Osteoblast (primary cell): Measurements from ENCODE around the gene HHIPL1. TPM values are rescaled to one million over a fixed set of nuclear protein-coding genes. Genes with fewer than 3 reads are reported as not detected.
"Not testable (repeated sequence)": the region's sequence is repeated elsewhere in the genome, so short reads cannot be mapped to it uniquely, and the experiment has no call there.

ENCODE experiments used
- DNase-seq: peaks from one replicate; pipeline ENCODE4 v3.0.0; 2011; ENCODE audit warnings: low spot score, mixed read lengths; ENCODE audit not compliant: insufficient read length; ENCODE audit errors: missing footprints
- H2AFZ ChIP-seq: 2 replicates; pipeline ENCODE4 v1.6.0; 2011; ENCODE audit warnings: mild to moderate bottlenecking, low read length
- H3K27ac ChIP-seq: 2 replicates; pipeline ENCODE4 v1.5.1; 2011; ENCODE audit warnings: mild to moderate bottlenecking, low read depth, low read length, moderate library complexity
- H3K27me3 ChIP-seq: 2 replicates; pipeline ENCODE4 v1.6.0; 2012; ENCODE audit warnings: mild to moderate bottlenecking, control low read depth, inconsistent platforms, low read length, moderate library complexity; ENCODE audit not compliant: insufficient read depth
- H3K36me3 ChIP-seq: 2 replicates; pipeline ENCODE4 v1.5.1; 2011; ENCODE audit warnings: mild to moderate bottlenecking, low read length, control low read depth, moderate library complexity; ENCODE audit not compliant: insufficient read depth
- H3K4me1 ChIP-seq: 2 replicates; pipeline ENCODE4 v1.5.1; 2011; ENCODE audit warnings: mild to moderate bottlenecking, low read length, control low read depth, moderate library complexity; ENCODE audit not compliant: insufficient read depth
- H3K4me2 ChIP-seq: 2 replicates; pipeline ENCODE4 v1.6.0; 2011; ENCODE audit warnings: mild to moderate bottlenecking, low read length; ENCODE audit not compliant: insufficient read depth
- H3K4me3 ChIP-seq: fragments of 200-600 bp; sonication (generic); 3 replicates; pipeline ENCODE4 v1.5.1; 2012; ENCODE audit warnings: mild to moderate bottlenecking, low read length, inconsistent platforms; ENCODE audit not compliant: insufficient read depth
- H3K79me2 ChIP-seq: 2 replicates; pipeline ENCODE4 v1.6.0; 2012; ENCODE audit warnings: mild to moderate bottlenecking, low read length, control low read depth, inconsistent platforms; ENCODE audit not compliant: insufficient read depth
- H3K9me3 ChIP-seq: 2 replicates; pipeline ENCODE4 v1.5.1; 2011; ENCODE audit warnings: low read depth, low read length, control low read depth
- H4K20me1 ChIP-seq: 2 replicates; pipeline ENCODE4 v1.6.0; 2012; ENCODE audit warnings: mild to moderate bottlenecking, low read length, control low read depth; ENCODE audit not compliant: insufficient read depth
- CTCF ChIP-seq: IDR thresholded peaks from 2 replicates; pipeline ENCODE4 v1.5.1; 2011; ENCODE audit warnings: mild to moderate bottlenecking, low read depth, low read length, moderate library complexity; ENCODE audit errors: extremely low read depth
- total RNA-seq: library from RNA; depleted of rRNA; stranded (reverse); fragments of >200 nt; gene quantifications from 2 replicates; pipeline ENCODE4 v1.2.3, GENCODE V29; 2012

Gene HHIPL1
- total RNA-seq, 1 donor: 12.3 TPM

- no peaks in the 10 kb centered on the region for H3K79me2 ChIP-seq
- no peaks in the 10 kb centered on the region for H3K36me3 ChIP-seq
- H3K27ac ChIP-seq: no peak overlapping the region
- no peaks in the 10 kb centered on the region for H4K20me1 ChIP-seq
- H3K4me1 ChIP-seq: no peaks in the 10 kb centered on the region
- DNase-seq: peak; percentile 52
- H3K4me2 ChIP-seq: no peak overlapping the region
- no peak for TF ChIP-seq CTCF
- no peak overlapping the region for H2AFZ ChIP-seq
- H3K27me3 ChIP-seq: no peaks in the 10 kb centered on the region
- H3K9me3 ChIP-seq: no peaks in the 10 kb centered on the region
- no peak overlapping the region for H3K4me3 ChIP-seq
Observed at GRCh38 chr14:99635116-99635515, 9.8 kb upstream of the HHIPL1 start.

- DNase-seq: no peak
- no peak overlapping the region for H3K27ac ChIP-seq
- H3K27me3 ChIP-seq: no peaks in the 10 kb centered on the region
- no peak overlapping the region for H2AFZ ChIP-seq
- H4K20me1 ChIP-seq: no peaks in the 10 kb centered on the region
- H3K36me3 ChIP-seq: no peaks in the 10 kb centered on the region
- no peaks in the 10 kb centered on the region for H3K9me3 ChIP-seq
- no peaks in the 10 kb centered on the region for H3K79me2 ChIP-seq
- no peak overlapping the region for H3K4me2 ChIP-seq
- H3K4me1 ChIP-seq: no peaks in the 10 kb centered on the region
- no peak overlapping the region for H3K4me3 ChIP-seq
- TF ChIP-seq CTCF: no peak
Observed at GRCh38 chr14:99636487-99636886, 8.4 kb upstream of the HHIPL1 start.

- no peak for TF ChIP-seq CTCF
- DNase-seq: peak; percentile 30
Observed at GRCh38 chr14:99637624-99638023, 7.3 kb upstream of the HHIPL1 start.

GRCh38 chr14:99642771-99643170 lies 2.2 kb upstream of the HHIPL1 start:
- H2AFZ ChIP-seq, H3K4me2 ChIP-seq, H3K27me3 ChIP-seq, H3K36me3 ChIP-seq, H3K4me1 ChIP-seq, H3K9me3 ChIP-seq, H3K27ac ChIP-seq, H3K4me3 ChIP-seq, H4K20me1 ChIP-seq, H3K79me2 ChIP-seq: not testable (repeated sequence)
- DNase-seq: peak; percentile 84

More at GRCh38 chr14:99637624-99638023, 7.3 kb upstream of the HHIPL1 start:
- no peaks in the 10 kb centered on the region for H4K20me1 ChIP-seq
- no peak overlapping the region for H3K4me2 ChIP-seq
- H3K4me3 ChIP-seq: no peak overlapping the region
- no peaks in the 10 kb centered on the region for H3K27me3 ChIP-seq
- H2AFZ ChIP-seq: no peak overlapping the region
- no peaks in the 10 kb centered on the region for H3K4me1 ChIP-seq
- H3K36me3 ChIP-seq: no peaks in the 10 kb centered on the region
- no peaks in the 10 kb centered on the region for H3K79me2 ChIP-seq
- H3K27ac ChIP-seq: no peak overlapping the region
- H3K9me3 ChIP-seq: no peaks in the 10 kb centered on the region
